Measurements from ENCODE around the gene MFRP.

- TF ChIP-seq CTCF (IDR thresholded peaks at IDR 0.05 in 8 of 11, conservative IDR thresholded peaks at IDR 0.05 in 3 of 11) (no peak), POLR2AphosphoS5 (IDR thresholded peaks at IDR 0.05) (no peak), POLR2A (IDR thresholded peaks at IDR 0.05) (no peak)
Measured at GRCh38 chr11:119391275-119391674, 44.8 kb upstream of the MFRP start.
